Panc1 (cell line): ENCODE results near the gene DPEP1.

Experiments used
- POLR2AphosphoS5 ChIP-seq: IDR thresholded peaks from 2 replicates; pipeline ENCODE4 v1.6.1; 2012; ENCODE audit warnings: mild to moderate bottlenecking, low read depth, low read length, moderate library complexity
- SIN3A ChIP-seq: IDR thresholded peaks from 2 replicates; pipeline ENCODE4 v1.6.1; 2012; ENCODE audit warnings: low read depth, mild to moderate bottlenecking, low read length, moderate library complexity, borderline replicate concordance; ENCODE audit not compliant: insufficient read depth
- TF ChIP-seq, protein P1 (sequence below): fragments of 450-650 bp; IDR thresholded peaks from 2 replicates; pipeline ENCODE4 v1.5.1; 2017; ENCODE audit warnings: mild to moderate bottlenecking

DNA sequence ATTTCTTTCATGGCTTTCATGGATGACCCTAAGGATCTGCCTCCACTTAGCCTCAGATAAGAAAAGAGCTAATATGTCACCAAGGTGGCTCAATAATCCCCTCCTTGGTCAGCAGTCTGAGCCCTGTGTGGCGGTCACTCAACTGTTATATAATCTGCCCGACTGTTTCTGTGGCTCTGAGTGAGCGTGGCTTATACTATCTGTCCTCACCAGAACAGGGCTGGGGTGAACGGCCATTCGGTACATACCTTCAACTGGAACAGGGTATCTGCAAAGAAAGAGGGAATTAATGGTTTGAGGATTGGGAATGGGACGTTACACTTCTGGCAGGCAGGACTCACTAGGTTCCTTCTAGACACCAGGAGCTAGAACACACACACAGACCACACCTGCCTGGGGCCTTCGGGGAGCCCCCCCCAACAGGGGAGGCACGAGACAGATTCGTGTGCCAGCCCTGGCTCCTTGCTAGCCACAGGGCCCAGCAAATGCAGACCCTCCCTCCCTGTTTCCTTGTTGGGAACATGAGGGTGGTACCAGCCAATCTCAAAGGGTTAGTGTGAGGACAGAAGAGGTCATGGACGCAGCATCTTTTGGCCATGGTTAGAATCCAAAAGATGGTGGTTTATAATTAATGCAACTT is 40.3 kb downstream of the DPEP1 start:
- TF ChIP-seq, protein P1, sequence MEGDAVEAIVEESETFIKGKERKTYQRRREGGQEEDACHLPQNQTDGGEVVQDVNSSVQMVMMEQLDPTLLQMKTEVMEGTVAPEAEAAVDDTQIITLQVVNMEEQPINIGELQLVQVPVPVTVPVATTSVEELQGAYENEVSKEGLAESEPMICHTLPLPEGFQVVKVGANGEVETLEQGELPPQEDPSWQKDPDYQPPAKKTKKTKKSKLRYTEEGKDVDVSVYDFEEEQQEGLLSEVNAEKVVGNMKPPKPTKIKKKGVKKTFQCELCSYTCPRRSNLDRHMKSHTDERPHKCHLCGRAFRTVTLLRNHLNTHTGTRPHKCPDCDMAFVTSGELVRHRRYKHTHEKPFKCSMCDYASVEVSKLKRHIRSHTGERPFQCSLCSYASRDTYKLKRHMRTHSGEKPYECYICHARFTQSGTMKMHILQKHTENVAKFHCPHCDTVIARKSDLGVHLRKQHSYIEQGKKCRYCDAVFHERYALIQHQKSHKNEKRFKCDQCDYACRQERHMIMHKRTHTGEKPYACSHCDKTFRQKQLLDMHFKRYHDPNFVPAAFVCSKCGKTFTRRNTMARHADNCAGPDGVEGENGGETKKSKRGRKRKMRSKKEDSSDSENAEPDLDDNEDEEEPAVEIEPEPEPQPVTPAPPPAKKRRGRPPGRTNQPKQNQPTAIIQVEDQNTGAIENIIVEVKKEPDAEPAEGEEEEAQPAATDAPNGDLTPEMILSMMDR, result no peak
- no peak for TF ChIP-seq POLR2AphosphoS5
- TF ChIP-seq SIN3A, result no peak
